Stomach smooth muscle (tissue), 2 donors: ENCODE results near the gene HELQ.

Source experiments
- H3K27ac ChIP-seq: one replicate; pipeline ENCODE4 v1.7.0; 2013; ENCODE audit warnings: mild to moderate bottlenecking, low read length, inconsistent platforms
- H3K27me3 ChIP-seq, 2 donors: one replicate each; pipeline ENCODE4 v1.7.0; 2013; ENCODE audit warnings: low read length in 2 of 2; ENCODE audit not compliant: insufficient read depth in 2 of 2, control insufficient read depth in 1 of 2
- H3K36me3 ChIP-seq, 2 donors: one replicate each; pipeline ENCODE4 v1.7.0; 2013; ENCODE audit warnings: low read length in 2 of 2; ENCODE audit not compliant: control insufficient read depth in 2 of 2, insufficient read depth in 2 of 2
- H3K4me1 ChIP-seq: one replicate; pipeline ENCODE4 v1.7.0; 2013; ENCODE audit warnings: low read length; ENCODE audit not compliant: control insufficient read depth, insufficient read depth
- H3K4me3 ChIP-seq, 2 donors: one replicate each; pipeline ENCODE4 v1.7.0; 2013; ENCODE audit warnings: low read length in 2 of 2
- H3K9ac ChIP-seq, 2 donors: one replicate each; pipeline ENCODE4 v1.7.0; 2013; ENCODE audit warnings: low read length in 2 of 2, mild to moderate bottlenecking in 1 of 2
- H3K9me3 ChIP-seq, 2 donors: one replicate each; pipeline ENCODE4 v1.7.0; 2013; ENCODE audit warnings: low read length in 2 of 2; ENCODE audit not compliant: control insufficient read depth in 2 of 2
- donor health status: healthy.
- donor health status: Pancreatic carcinoma.

The HELQ gene

DNA sequence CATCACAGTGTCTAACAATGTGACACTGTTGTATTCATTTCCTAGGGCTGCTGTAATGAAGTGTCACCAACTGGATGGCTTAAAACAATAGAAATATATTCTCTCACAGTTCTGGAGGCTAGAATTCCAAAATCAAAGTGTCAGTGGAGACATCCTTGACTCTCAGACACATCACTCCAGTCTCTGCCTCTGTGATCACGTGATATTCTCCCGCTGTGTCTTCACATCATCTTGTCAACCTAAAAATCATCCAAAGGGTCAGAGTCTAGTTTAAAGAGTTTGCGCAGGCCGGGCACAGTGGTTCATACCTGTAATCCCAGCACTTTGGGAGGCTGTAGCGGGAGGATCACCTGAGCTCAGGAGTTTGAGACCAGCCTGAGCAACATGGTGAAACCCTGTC lies 84.4 kb downstream of the HELQ start:
- H3K4me1 ChIP-seq: no peaks in the 10 kb centered on the region
- no peaks in the 10 kb centered on the region for H3K9me3 ChIP-seq
- H3K4me3 ChIP-seq: no peak overlapping the region
- H3K36me3 ChIP-seq: no peaks in the 10 kb centered on the region
- H3K27ac ChIP-seq: no peak overlapping the region
- H3K9ac ChIP-seq: no peak overlapping the region
- H3K27me3 ChIP-seq: no peaks in the 10 kb centered on the region

DNA sequence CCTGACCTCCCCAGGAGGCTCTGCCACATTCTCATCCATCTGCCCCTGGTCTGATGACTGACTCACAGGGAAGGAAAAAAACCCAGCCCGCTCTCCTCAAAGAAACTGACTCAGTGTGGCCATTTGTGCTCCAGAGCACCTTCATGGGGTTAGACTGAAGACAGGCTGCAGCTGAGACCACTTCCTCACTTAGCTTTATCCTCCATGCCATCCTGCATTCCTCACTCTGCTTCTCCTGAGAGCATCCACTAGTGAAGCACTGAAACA lies 85.0 kb downstream of the HELQ start:
- H3K4me1 ChIP-seq: no peaks in the 10 kb centered on the region
- H3K36me3 ChIP-seq: no peaks in the 10 kb centered on the region
- no peaks in the 10 kb centered on the region for H3K9me3 ChIP-seq
- no peaks in the 10 kb centered on the region for H3K27me3 ChIP-seq
- H3K9ac ChIP-seq: no peak overlapping the region
- no peak overlapping the region for H3K4me3 ChIP-seq
- no peak overlapping the region for H3K27ac ChIP-seq

DNA sequence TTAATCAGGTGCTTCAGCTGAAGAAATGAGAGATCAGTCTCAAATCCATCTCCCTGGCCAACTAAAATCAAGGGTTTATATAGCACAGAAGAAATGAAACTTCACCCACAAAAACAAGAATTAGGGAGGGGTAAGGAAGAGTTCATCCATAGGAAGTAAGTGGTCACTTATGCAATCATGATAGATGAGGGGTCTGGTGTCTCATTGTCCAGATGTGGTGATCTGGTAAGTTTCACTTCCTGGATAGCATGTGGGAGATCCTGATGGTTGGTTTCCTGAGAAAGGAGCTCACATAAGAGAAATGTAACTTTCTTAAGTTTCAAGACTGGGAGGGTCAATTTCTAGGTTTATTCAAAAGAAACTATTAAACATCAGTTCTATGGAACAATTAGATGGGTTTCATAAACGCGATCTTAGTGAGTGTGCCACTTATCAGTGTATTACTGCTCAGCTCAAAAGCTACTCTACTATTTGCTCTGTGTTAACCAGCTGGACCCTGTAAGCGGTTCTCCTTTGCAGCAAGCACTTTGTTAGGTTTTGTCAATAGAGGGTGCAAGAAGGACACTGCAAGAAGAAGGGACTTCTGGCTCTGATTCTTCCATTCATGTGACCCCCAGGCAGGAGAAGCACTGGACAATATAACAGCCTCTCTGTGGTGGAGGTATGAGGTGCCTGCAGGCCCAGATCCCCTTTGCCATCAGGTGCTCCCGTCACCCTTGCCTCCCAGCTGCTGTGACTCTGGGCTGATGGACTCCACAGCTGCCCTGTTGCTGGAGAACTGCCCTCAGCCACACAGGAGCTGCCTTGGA lies 85.6 kb downstream of the HELQ start:
- Histone ChIP-seq H3K4me3 (no peak overlapping the region), H3K9ac (no peak overlapping the region), H3K9me3 (no peaks in the 10 kb centered on the region), H3K36me3 (no peaks in the 10 kb centered on the region), H3K4me1 (no peaks in the 10 kb centered on the region), H3K27me3 (no peaks in the 10 kb centered on the region), H3K27ac (no peak overlapping the region)

DNA sequence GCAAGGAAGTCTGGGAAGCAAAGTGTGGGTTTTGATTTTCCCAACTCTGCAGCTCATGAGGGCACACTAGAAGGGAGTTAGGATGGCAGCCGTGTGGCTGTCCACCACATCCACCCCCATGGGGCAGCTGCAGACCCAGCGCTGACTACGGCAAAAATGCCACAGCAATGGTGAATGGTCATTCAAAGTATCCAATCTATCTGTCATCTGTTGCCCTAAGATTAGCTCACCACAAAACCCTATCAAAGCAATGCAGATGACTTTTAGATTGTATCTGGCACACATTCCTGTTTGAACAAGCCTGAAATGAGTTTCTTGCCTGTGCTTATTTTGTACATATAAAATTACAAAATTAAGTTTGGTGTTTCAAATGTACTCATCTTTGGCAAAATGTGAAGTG lies 91.3 kb downstream of the HELQ start:
- H3K9me3 ChIP-seq: no peaks in the 10 kb centered on the region
- no peaks in the 10 kb centered on the region for H3K4me1 ChIP-seq
- no peaks in the 10 kb centered on the region for H3K36me3 ChIP-seq

DNA sequence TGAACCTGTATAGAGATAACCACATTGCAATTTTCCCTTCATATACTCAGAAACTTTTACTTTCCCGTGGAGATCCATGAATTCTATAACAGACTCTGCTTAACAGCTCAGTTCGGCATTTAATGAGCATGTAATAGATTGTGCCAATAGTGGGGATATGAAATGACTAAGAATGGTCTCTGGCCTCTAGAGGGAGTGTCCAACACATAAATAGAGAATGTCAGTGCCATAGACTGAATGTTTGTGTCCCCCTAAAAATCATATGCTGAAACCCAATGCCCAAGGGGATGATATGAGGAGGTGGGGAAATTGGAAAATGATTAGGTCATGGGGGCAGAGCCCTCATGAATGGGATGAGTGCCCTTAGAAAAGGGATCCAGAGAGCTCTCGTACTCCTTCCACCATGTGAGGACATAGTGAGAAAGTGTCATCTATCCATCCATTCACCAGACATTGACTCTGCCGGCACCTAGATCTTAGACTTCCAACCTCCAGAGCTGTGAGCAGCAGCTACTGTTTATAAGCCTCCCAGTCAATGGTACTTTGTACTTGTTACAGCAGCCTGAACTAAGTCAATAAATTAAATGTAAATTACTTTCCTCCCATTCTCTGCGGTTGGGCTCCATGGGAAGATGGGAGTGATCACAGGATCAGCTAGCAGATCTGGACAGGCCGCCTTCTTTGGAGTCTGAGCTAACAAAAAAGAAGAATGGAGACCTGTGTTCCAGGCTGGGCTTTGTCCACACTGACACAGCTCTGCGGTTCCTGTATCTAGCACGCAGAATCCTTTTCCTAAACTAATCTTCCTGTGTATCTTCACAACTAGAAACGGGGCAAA lies 92.9 kb downstream of the HELQ start:
- no peak overlapping the region for H3K9ac ChIP-seq
- no peaks in the 10 kb centered on the region for H3K9me3 ChIP-seq
- H3K27ac ChIP-seq: no peak overlapping the region
- no peaks in the 10 kb centered on the region for H3K27me3 ChIP-seq
- no peaks in the 10 kb centered on the region for H3K4me1 ChIP-seq
- no peaks in the 10 kb centered on the region for H3K36me3 ChIP-seq
- H3K4me3 ChIP-seq: no peak overlapping the region

More for the DNA sequence above, 91.3 kb downstream of the HELQ start:
- H3K27ac ChIP-seq: no peak overlapping the region
- no peaks in the 10 kb centered on the region for H3K27me3 ChIP-seq
- H3K9ac ChIP-seq: no peak overlapping the region
- no peak overlapping the region for H3K4me3 ChIP-seq

DNA sequence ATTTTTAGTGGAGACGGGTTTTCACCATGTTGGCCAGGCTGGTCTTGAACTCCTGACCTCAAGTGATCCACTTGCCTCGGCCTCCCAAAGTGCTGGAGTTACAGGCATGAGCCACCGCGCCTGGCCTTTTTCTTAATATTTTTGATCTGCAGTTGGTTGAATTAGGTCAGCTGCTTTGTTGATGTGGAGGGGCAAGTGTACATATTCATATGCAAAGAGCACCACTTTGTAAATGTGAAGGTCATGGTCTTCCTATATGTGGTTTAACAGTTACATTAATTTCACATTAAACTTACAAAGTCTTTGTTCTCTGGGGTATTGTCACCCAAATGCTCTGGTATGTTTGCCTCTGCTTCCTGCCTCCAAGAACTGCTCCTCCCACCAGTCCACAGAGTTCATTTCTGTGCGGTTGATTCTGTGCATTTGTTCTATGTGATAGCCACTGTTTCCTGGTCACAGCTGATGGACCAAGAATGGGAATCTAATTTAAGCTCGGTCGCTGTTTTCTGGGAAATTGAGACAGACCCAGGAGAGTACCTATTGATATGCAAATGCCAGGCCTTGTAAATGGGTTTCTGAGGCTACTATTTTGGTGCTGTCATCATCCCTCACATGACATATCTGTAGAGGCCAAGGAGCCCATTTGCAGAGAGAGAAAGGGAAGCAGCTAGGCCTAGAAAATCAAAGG lies 94.1 kb downstream of the HELQ start:
- Histone ChIP-seq H3K27me3 (no peaks in the 10 kb centered on the region), H3K9ac (no peak overlapping the region), H3K4me3 (no peak overlapping the region), H3K27ac (no peak overlapping the region), H3K4me1 (no peaks in the 10 kb centered on the region), H3K36me3 (no peaks in the 10 kb centered on the region), H3K9me3 (no peaks in the 10 kb centered on the region)

DNA sequence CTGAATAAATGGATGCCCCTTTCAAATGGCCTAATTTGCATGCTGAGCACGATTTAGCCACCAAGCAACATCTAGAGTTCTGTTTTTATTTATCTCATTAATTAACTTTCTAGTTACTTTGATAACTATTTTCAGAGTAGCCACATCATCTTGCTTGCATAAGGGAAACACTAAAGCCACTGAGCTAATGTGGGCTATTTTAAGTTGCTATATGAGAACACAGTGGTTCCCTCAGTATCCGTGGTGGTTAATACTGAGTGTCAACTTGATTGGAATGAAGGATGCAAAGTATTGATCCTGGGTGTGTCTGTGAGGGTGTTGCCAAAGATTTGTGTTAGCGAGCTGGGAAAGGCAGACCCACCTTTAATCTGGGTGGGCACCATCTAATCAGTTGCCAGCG lies 95.6 kb downstream of the HELQ start:
- H3K36me3 ChIP-seq: no peaks in the 10 kb centered on the region
- H3K27ac ChIP-seq: no peak overlapping the region
- no peaks in the 10 kb centered on the region for H3K4me1 ChIP-seq
- H3K27me3 ChIP-seq: no peaks in the 10 kb centered on the region
- H3K4me3 ChIP-seq: no peak overlapping the region
- H3K9me3 ChIP-seq: no peaks in the 10 kb centered on the region
- no peak overlapping the region for H3K9ac ChIP-seq

DNA sequence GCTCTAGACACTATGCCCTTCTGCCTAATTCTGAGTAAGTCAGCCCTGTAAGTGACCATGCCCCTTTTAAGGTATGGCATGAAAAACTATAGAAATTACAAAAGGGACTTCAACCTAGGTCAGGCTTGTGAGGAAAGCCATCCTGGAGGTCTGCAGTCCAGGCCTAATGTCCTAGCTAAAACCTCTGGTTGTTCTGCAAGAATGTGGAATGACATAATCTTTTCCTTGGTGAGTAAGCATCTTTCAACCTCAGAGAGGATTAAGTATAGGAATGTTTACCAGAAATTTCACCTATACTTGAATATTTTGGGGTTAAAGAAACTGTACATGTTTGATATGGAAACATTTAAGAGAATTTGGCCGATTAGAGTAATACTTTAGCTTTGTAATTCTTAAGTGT lies 97.2 kb downstream of the HELQ start:
- H3K9ac ChIP-seq: no peak overlapping the region
- no peak overlapping the region for H3K4me3 ChIP-seq
- no peak overlapping the region for H3K27ac ChIP-seq
- H3K27me3 ChIP-seq: no peaks in the 10 kb centered on the region
- no peaks in the 10 kb centered on the region for H3K4me1 ChIP-seq
- H3K9me3 ChIP-seq: peaks cover 0 to 5% of the 10 kb centered on the region in 2 donors
- H3K36me3 ChIP-seq: no peaks in the 10 kb centered on the region
